ENCODE results near the gene JAG1. TPM values are rescaled to one million over a fixed set of nuclear protein-coding genes. Genes with fewer than 3 reads are reported as not detected.

JAG1 gene
- total and polyA plus RNA-seq, 2 of the 4 experiments (the other 2 are of a cell fraction) = 10.2 to 22.6 TPM

DNA sequence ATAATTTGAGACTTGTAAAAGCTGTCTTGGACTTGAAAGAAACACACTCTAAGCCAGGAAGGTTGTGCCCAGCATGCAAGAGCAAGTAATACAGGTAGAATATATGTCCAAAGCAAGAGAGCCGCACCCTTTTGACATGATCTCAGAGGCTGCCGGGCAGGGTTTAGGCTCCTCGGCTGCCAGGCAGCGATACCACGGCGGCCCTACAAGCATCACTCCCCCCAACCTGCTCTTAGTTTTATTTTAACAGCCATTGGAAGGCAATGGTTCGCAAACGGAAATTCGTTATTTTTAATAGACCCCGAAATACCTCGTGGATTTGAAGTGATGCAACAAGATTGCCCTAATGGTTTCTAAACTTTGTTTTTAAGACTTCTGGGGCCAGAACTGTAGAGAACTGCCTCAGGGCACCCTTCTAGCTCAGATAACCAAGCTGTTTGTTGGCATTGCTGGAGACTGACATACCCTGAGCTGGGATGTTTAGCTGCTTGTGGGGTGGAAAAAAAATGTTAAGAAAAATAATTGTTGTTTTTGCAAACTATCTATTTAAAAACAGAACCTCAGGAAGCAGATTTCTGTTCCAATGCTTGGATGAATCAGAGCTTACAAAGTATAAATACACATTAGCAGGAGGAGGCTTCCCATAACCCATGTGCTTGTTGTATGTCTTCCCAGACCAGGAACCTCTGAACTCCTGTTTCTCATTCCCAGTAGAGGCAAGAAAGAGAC, 39.0 kb downstream of the JAG1 start:
- peak overlapping the region; percentile 71 for H2BK120ac ChIP-seq (ENCODE audit: low read depth, low read length)
- H3K36me3 ChIP-seq (ENCODE audit: control insufficient read depth, insufficient read depth, low read length) = peaks cover 14% of the 10 kb centered on the region
- H3K56ac ChIP-seq (ENCODE audit: extremely low read depth, insufficient read depth, low read length) = peak overlapping the region; percentile 51; the same call in 1 of the 2 replicates
- ChIA-PET CTCF (interaction anchor here (0.5 to 0.8 kb wide), 3 partner anchors 12 to 633 kb away, joined by 3 to 4 read pairs (median 3); no protein-coding TSS in a partner anchor), POLR2A (ENCODE audit: unreplicated experiment) (interaction anchor here (0.8 kb wide), 1 partner anchor 12 kb away, joined by 3 read pairs; no protein-coding TSS in a partner anchor)
- peak overlapping the region; percentile 27 for H2BK5ac ChIP-seq (ENCODE audit: low read depth, low read length, poor library complexity, severe bottlenecking)
- H4K91ac ChIP-seq (ENCODE audit: insufficient read depth, low read depth, low read length) = peak overlapping the region; percentile 26; the same call in 1 of the 2 replicates
- no peak for TF ChIP-seq FOS (IDR thresholded peaks at IDR 0.05; ENCODE audit: low read depth, low read length)
- peak; percentile 66; the same call in 1 of the 2 replicates for TF ChIP-seq MXI1 (IDR thresholded peaks at IDR 0.05; ENCODE audit: borderline replicate concordance, low read depth, low read length)
- peak; percentile 48; the same call in 1 of the 2 replicates for TF ChIP-seq CEBPB (IDR thresholded peaks at IDR 0.05; ENCODE audit: low read depth, low read length)
- H3K27ac ChIP-seq (ENCODE audit: insufficient read depth, low read length) = peak overlapping the region; percentile 78; the same call in 1 of the 2 replicates
- peak overlapping the region; percentile 6; the same call in 1 of the 2 replicates for H3K23ac ChIP-seq (ENCODE audit: low read depth, low read length)
- H3K14ac ChIP-seq (replicated peaks; ENCODE audit: low read depth, low read length) = 0 out of 2 replicates have a peak overlapping the region, but pooled peaks have one; percentile 12
- H3K27me3 ChIP-seq (ENCODE audit: control insufficient read depth, insufficient read depth, low read length) = no peaks in the 10 kb centered on the region
- peaks cover 0 to 25% of the 10 kb centered on the region in 2 experiments; a peak in 2 of 4 replicates for H3K79me1 ChIP-seq (ENCODE audit: low read depth in 1 of 2, low read length in 2 of 2)
- H3K18ac ChIP-seq (ENCODE audit: low read depth, low read length) = peak overlapping the region; percentile 19; the same call in 1 of the 2 replicates
- peak overlapping the region in 1 of 2 experiments; percentile 34; a peak in 1 of 4 replicates for H4K8ac ChIP-seq (ENCODE audit: low read depth in 2 of 2, low read length in 2 of 2)
- in situ Hi-C loops (cut with MboI; ENCODE audit: low sequenced_read_pairs) (no loop called here), intact Hi-C loops (cut with micrococcal nuclease) (loop anchor here (2.0 to 5.0 kb wide), 2 partner anchors 38 to 76 kb away; no protein-coding TSS in a partner anchor), dilution Hi-C loops (cut with HindIII; ENCODE audit: low sequenced_read_pairs, unreplicated experiment) (no loop called here)
- H2BK15ac ChIP-seq (ENCODE audit: low read depth, low read length) = peak overlapping the region; percentile 69; the same call in 2 of the 3 replicates
- peak overlapping the region; percentile 83; the same call in 1 of the 2 replicates for H2AK5ac ChIP-seq (ENCODE audit: low read depth, low read length)
- H3K4ac ChIP-seq (ENCODE audit: low read depth, low read length) = peak overlapping the region; percentile 70
- no peaks in the 10 kb centered on the region for H4K20me1 ChIP-seq (ENCODE audit: insufficient read depth, low read length)
- H3K4me2 ChIP-seq (ENCODE audit: low read depth, low read length) = no peak overlapping the region
- no TSS peak for BruUV-seq (replicated peaks)
- no peak overlapping the region for H3K4me3 ChIP-seq (ENCODE audit: insufficient read depth, low read depth, low read length)
- no peak overlapping the region for H2AK9ac ChIP-seq (replicated peaks; ENCODE audit: low read depth, low read length, poor library complexity)
- H2BK20ac ChIP-seq (ENCODE audit: low read depth, low read length) = peak overlapping the region; percentile 90
- H3K9me3 ChIP-seq (ENCODE audit: control insufficient read depth, insufficient read depth, low read length) = no peaks in the 10 kb centered on the region
- peaks cover 16% of the 10 kb centered on the region for H3K9me1 ChIP-seq (ENCODE audit: insufficient read depth, low read length)
- H4K5ac ChIP-seq (ENCODE audit: low read depth, low read length) = 0 out of 2 replicates have a peak overlapping the region, but pooled peaks have one; percentile 17
- no peak overlapping the region for H2AFZ ChIP-seq (replicated peaks; ENCODE audit: low read length, poor library complexity)
- WGBS, 2 experiments (ENCODE audit: extremely low coverage in 2 of 2, insufficient read length in 1 of 2) = 91% methylated on average over 9 of the region's 11 CpGs; no CpG with 5 or more reads in 1 of the 2 experiments
- ATAC-seq (ENCODE audit: low read depth) (peak; percentile 79), DNase-seq (peak; percentile 92)
- H3K4me1 ChIP-seq (ENCODE audit: control insufficient read depth, insufficient read depth, low read length) = peaks cover 24% of the 10 kb centered on the region
- H3K9ac ChIP-seq (ENCODE audit: low read depth, low read length) = no peak overlapping the region

All from IMR-90 (cell line).